Stimulated activated CD8-positive, alpha-beta memory T cell treated with anti-CD3 and anti-CD28 coated beads, Interleukin-2, amount 100 ng/mL, for 48 hours (primary cell): ENCODE data around the gene PRR29.
"Not testable (repeated sequence)": the region's sequence is repeated elsewhere in the genome, so short reads cannot be mapped to it uniquely, and the experiment has no call there.

ENCODE experiments used
- DNase-seq, 2 donors: peaks; one replicate each; pipeline ENCODE4 v3.0.0-alpha.2; 2020; ENCODE audit warnings: low read depth in 2 of 2

Gene PRR29

GRCh38 chr17:63997341-63998048 is 656 bp upstream of the PRR29 start:
- no peak for DNase-seq

DNA sequence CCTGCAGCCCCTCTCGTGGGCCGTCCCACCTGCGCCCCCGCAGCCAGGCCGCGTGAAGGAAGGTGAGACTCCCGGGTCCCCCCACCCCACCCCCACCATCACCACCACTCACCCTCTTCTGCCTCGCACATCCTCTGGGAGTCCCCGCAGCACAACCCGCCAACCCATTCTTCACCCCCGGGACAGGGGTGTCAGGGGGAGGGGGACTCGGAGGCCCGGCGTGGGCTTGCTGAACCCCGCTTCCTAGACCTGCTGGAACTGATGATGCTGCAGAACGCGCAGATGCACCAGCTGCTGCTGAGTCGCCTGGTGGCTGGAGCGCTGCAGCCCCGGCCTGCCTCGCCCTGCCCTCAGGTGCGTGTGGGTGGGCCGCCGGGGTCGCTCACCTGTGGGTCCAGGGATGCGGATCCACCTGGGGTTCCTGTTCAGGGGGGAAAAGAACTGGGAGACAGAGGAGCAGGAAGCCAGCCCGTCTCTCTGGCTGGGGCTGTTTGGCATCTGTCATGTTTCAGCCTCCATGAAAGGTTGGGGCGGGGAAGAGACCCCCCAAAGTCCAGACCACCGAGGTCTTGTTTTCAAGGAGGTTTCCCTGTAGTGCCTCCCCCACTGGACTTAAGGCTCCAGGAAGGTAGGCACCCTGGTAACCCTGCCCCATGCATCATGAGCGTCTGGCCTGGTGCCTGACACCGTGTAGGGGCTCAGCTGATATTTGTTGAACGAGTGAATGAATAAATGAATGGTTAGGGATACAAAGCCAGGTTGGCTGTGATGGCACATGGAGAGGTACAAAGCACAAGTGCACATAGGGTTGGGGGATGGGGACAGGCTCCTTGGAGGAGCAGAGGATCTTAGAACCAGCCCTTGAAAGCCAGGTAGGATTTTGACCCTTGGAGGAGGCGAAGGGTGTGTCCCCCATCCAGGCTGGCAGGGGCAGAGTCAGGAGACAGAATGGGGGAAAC is 849 bp downstream of the PRR29 start:
- DNase-seq = no peak

DNA sequence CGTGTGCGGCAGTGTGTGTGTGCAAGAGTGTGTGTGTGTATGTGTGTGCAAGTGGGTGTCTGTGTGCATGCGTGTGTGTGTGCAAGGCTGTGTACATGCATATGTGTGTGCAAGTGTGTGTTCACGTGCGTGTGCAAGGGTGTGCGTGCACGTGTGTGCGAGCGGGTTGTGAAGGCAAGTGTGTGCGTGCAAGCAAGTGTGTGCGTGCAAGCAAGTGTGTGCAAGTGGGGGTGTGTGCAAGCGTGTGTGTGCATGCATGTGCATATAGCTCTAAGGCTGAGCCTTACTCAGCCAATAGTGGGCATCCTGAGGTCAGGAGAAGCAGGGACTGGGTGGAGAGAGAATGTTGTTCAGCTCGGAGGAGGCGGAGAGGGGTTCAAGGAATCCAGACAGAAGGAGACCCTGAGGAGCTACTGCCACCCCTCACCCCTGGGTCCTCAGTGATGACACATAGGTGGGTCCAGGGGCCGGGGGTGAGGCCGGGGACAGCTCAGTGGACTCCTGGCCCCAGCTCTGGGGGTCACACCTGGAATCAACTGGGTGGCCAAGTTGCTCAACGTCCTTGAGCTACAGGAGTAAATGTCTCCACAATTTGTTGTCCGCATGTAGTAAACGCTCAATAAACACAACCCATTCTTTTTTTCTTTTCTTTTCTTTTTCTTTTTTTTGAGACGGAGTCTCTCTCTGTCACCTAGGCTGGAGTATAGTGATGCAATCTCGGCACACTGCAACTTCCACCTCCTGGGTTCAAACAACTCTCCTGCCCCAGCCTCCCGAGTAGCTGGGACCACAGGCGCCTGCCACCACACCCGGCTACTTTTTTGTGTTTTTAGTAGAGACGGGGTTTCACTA is 1.8 kb downstream of the PRR29 start:
- DNase-seq = no peak

DNA sequence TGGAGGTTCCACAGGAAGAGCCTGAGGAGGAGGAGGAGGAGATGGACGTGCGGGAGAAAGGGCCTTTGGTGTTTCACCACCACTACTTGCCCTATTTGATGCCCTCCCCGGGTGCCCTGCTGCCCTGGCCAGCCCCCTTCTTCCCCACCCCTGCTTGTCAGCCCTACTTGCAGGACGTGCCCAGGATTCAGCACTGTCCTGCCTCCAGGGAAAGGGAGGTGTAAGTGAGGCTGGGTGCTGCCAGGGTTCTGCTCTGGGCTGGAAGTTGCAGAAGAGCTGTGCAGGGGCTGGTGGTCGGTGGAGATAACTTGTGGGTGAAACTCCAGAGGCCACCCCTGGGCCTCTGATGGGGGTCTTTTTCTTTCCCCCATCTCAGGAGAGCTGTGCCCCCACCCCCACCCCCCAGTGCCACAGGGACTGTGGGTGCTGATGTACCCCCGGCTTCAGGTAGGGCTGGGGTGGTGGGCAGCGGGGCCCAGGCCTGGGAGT is 3.0 kb downstream of the PRR29 start:
- DNase-seq = no peak

DNA sequence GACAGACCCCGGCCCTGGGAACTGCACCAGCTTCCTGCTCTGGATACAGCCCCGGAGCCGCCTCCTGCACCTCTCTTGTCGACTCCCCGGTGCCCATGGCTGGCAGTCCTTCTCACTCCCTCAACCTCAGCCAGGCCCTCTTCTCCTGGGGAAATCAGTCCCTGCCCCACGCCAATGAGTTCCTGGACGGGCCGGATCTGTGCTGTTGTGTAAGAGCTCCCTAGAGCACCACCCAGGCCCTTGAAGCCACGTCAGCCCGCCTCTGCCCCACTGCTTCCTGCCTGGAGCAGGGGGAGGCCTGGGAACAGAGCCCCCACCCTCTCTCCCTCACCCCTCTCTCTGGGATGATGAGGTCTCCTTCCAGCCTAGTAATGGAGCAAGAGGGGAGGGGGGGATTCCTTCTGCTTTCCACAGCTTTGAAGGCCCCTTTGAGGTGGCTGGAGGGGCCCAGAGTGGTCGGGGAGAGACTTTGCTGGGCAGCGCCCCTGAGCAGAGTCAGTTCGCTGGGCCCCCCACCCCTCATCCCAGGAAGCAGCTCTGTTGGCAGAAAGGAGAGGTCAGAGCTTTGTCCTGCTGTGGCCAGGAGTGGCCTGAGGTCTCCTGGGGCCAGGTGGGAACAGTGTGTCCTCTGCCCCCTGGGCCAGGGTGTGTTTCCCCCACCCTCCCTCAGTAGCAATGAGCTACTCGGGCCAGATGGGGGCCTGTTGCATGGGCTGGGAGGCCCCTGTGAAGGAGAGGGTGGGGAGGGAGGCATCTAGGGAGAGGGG is 3.8 kb downstream of the PRR29 start:
- DNase-seq = no peak

GRCh38 chr17:64002658-64003525 is 4.7 kb downstream of the PRR29 start:
- no peak for DNase-seq

DNA sequence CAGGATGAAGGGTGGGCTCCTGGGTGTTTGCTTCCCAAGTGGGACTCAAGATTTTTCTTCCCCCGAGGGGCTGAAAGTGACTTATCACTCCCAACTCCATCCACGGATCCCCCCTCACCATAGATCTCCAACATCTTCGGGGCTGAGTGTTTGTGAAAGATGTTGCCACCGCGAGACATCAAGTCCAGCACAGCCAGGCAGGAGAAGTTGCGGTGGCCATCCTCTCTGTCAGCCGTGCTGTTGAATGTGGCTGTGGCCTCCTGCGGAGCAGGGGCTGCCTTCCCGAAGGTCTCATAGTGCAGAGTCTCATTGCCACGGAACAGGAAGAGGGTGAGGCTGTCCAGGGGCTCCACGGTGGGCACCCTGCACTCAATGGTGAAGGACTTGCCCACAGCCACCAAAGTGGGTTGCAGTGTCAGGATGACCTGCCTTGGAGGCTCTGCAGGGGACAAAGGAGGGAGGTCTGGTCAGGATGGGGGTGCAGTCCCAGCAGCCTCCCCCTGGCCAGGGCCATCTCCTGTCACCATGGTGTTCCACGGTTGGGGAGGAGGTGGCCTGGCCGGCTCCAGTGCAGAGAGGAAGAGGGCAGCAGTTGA is 5.5 kb downstream of the PRR29 start:
- no peak for DNase-seq

DNA sequence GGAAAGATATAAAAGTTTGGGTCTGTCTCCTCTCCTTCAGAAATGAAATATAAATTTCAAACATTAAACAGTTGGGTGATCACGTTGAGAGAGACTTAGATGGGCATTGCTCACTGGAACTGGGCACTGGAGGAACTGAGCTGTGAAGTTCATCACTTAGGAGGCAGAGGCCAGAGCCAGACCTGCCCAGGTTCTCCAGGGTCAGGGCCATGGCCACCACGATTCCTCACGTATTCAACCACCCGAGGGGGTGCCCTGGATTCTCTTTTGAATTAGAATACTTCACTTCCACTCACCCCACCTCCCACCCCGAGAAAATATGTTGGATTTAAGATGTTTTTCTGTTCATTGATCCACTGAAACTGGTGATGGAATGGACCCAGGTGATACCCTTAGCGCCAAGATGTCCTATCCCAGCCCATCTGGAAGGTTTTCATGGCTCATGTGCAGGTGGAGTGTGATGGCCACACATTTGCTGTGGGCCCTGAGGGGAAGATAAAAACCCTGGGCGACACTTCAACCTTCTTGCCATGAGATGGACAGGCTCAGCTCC is 6.1 kb downstream of the PRR29 start:
- no peak for DNase-seq

- no peak for DNase-seq
Observed at GRCh38 chr17:64004903-64005733, 7.0 kb downstream of the PRR29 start.

GRCh38 chr17:64005734-64006167 is 7.6 kb downstream of the PRR29 start:
- DNase-seq = no peak

DNA sequence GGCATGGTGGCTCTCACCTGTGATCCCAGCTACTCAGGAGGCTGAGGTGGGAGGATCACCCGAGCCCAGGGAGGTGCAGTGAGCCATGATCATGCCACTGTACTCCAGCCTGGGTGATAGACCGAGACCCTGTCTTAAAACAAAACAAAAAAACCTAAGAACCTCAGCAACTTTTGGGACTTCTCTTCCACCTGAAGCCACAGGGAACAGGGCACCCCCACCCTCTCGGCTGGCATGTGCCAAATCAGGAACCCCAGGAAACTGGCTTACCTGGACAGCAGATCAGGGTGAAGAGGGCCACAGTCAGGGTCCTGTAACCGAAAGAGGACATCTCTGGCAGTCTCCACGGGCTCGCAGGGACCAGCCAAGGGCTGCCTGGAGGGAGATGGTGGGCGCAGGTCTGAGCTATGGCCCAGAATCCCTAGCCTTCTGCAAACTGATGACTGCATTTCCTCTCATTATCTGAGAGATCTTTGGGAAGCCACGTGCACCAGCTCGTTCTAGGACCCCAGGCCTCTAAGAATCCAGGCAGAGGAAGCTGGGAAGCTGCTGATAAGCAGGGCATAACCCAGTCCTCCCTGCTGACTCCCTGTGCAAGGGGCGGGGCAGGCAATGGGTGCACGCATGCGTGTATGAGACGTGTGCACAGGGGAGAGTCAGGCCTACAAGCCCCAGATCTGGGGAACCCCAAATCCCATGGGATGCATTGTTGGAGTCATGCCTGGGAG is 8.4 kb downstream of the PRR29 start:
- no peak for DNase-seq

DNA sequence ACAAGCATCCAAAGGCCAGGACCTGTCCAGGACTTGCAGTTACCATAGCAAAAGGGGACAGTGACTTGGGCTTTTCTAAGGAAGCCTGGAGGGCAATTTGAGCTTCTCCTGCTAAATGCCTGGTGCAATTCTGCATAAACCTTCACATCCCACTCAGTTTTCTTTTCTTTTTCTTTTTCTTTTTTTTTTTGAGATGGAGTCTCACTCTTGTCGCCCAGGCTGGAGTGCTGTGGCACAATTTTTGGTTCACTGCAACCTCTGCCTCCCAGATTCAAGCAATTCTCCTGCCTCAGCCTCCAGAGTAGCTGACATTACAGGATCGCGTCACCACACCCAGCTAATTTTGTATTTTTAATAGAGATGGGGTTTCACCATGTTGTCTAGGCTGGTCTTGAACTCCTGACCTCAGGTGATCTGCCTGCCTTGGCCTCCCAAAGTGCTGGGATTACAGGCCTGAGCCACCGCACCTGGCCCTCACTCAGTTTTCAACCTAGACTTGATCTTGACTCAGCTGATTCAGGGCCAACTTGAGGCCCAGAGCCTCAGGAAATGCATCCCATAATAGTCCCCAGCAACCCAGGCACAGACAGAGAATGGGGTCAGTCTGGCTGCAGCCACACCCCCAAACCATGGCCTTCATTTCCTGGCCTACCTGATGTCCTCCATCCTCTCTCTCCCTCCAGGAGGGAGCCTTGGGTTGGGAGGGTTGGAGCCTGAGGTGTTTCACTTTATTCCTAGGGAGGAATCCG is 9.1 kb downstream of the PRR29 start:
- not testable (repeated sequence) for DNase-seq

GRCh38 chr17:64007838-64008282 is 9.7 kb downstream of the PRR29 start:
- no peak for DNase-seq

GRCh38 chr17:64008346-64008745 is 10.2 kb downstream of the PRR29 start:
- DNase-seq = no peak

DNA sequence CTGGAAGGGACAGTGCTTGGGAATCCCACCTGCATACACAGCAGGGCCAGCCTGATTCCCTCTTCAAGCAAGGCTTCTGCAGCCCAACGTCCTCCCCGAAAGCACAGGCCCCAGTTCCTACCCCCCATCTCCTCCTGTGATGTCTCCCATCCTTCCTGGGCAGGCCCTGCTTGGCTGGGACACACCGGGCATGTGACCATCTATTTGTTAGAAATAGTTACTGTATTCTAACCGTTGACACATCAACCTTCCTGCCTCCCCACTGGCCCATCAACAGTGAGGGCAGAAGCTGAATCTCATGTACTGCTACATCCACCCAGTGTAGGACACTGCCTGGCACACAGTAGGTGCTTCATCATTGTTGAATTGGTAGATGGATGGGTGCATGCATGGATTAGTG is 10.7 kb downstream of the PRR29 start:
- DNase-seq = no peak

DNA sequence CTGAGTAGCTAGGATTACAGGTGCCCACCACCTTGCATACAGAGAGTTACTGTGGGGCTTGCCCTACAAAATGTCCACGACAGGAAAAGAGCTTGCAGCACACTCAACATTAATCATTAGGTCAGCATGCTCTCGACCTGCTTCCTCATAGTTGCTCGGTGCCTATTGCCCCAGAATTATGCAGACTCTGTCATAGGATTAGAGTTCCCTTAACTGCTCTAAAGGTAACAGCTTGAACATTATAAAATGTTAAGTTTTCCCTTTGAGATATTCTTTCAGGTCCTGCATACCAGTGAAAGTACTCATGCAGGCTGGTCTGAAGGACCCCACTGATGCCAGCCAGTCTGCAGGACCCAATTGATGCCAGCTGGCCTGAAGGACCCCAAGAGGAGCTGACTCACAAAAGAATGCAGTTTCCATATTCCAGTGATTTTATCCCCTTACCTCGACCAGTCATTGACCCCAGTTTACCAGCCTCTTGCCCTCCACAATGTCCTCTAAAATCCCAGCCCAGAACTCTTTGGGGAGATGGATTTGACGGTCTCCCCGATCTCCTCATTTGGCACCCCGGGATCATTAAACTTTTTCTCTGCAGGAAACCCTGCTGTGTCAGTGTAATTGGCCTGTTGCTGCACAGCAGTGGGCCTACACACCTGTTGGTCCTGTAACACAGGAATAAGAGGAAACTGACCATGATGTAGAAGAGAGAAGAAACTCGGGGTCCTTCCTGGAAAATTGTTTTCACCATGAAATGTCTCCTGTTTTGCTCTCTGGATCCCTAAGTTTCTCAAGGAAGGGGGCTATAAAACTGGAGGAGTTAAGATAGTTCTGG is 11.6 kb downstream of the PRR29 start:
- DNase-seq = no peak
